ENCODE results near the gene PDXP. TPM values are rescaled to one million over a fixed set of nuclear protein-coding genes. Genes with fewer than 3 reads are reported as not detected.

PDXP gene
- total RNA-seq, 1 experiment from 2014 or later: 14.5 TPM

- peak; percentile 92 for DNase-seq (ENCODE audit: low read depth)
These were observed 38.4 kb downstream of the PDXP start, which contains the start of gene TRIOBP for GRCh38 chr22:37696657-37697537. Gene TRIOBP (plus strand): TSS chr22:37697048. CDS start chr22:37701366, 4,318 bp downstream.

DNA sequence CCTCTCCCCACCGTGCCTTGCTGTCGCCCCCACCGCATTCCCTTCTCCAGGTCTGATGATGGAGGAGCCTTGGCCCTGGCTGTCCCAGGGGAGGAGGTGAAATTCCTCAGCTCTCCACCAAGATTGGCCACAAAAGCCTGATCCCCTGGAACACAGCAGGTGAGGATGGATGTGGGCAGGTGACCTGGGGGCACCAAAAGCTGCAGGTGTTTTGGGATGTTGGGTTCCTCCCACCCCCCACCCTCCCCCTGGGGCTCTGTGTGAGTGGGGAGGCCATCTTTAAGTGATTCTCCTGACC is 39.0 kb downstream of the PDXP start:
- no peak for DNase-seq (ENCODE audit: low read depth)

GRCh38 chr22:37701141-37701786 is 42.7 kb downstream of the PDXP start:
- no peak for DNase-seq (ENCODE audit: low read depth)

DNA sequence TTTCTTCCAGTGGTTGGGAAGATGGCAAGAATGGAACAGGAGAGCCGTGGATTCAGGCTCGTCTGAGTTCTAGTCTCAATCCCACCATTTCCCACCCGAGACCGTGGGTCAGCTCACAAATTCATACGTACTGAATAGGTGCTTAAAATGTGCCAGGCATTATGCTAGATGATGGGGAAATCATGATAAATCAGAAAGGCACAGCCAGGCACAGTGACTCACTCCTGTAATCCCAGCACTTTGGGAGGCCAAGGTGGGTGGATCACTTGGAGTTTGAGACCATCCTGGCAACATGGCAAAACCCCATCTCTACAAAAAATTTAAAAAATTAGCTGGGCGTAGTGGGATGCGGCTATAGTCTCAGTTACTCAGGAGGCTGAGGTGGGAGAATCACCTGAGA is 45.4 kb downstream of the PDXP start:
- no peak for DNase-seq (ENCODE audit: low read depth)

DNA sequence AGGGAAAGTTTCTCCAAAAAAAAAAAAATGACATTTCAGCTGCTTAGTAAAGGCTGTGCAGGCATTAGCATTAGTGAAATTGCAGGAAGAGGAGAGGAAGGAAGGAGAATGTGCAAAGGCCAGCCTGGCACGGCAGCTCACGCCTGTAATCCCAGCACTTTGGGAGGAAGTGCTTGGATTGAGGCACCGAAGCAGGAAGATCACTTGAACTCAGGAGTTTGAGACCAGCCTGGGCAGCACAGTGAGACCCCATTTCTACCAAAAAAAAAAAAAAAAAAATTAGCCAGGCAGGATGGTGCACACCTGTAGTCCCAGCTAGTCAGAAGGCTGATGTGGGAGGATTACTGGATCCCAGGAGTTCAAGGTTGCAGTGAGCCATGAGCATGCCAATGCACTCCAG is 46.1 kb downstream of the PDXP start:
- no peak for DNase-seq (ENCODE audit: low read depth)

DNA sequence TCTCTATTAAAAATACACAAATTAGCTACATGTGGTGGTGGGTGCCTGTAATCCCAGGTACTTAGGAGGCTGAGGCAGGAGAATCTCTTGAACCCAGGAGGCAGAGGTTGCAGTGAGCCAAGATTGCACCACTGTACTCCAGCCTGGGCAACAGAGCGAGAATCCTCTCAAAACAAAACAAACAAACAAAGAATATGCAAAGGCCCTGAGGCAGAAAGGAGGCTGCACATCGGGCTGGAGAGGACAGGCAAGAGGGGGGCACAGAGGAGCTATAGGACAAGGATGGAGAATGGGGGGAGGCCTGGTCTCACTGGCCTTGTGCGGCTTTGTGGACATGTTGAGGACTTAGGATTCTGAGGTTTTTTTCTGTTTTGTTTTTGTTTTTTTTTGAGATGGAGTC is 46.7 kb downstream of the PDXP start:
- no peak for DNase-seq (ENCODE audit: low read depth)

GRCh38 chr22:37708580-37709444 is 50.3 kb downstream of the PDXP start:
- no peak for DNase-seq (ENCODE audit: low read depth)

- DNase-seq (ENCODE audit: low read depth): no peak
These were observed 50.9 kb downstream of the PDXP start for GRCh38 chr22:37709445-37709765.

DNA sequence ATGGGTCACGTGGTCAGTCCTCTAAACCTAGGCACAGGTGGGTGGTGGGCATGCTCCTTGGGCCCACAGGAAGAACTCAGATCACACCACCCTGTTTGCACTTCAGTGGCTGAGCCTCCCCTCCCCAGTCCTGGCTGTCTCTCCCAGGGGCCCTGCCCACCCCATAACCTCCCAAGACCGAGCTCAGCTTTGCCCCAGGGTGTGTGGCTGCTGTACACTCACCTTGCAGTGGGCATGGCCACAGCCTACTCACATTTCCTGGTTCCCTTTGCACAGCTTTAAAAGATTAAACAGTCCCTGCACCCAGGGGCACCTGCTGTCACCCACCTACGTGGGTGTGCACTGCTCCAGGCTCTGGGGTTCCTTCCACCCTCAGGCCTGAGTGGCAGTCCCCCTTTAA is 52.2 kb downstream of the PDXP start:
- no peak for DNase-seq (ENCODE audit: low read depth)

DNA sequence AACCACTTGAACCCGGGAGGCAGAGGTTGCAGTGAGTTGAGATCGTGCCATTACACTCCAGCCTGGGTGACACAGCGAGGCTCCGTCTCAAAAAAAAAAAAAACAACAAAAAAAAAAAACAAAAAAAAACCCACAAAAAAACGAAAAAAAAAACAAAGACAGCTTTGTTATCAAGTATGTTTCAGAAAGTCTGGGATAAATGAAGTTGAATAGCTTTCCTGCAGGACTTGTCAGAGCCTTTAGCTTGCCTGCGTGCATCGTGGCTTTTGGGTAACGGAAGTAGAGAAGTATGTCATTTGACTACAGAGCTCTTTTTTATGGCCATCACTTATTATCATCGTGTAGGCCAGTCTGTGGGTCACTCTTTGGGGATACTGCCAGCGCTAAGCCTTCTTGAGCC is 53.0 kb downstream of the PDXP start:
- DNase-seq (ENCODE audit: low read depth): no peak

DNA sequence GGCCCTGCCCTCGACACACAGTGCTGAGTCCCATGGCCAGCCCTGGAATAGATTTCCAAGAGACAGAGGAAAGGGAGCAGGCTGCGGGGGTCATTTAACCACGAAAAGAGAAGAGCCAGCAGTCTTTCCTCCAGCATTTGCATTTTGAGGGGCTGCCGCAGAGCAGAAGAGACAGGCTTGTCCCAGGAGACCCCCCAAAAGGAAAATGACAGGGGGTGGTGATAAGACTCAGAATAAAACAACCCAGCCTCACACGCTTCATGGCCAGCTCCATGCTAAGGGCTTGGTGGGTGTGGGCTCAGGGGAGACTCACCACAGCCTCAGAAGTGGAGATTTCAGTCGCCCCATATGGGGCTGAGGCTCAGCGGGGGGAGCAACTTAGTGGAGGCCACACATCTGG is 55.2 kb downstream of the PDXP start:
- DNase-seq (ENCODE audit: low read depth): no peak

DNA sequence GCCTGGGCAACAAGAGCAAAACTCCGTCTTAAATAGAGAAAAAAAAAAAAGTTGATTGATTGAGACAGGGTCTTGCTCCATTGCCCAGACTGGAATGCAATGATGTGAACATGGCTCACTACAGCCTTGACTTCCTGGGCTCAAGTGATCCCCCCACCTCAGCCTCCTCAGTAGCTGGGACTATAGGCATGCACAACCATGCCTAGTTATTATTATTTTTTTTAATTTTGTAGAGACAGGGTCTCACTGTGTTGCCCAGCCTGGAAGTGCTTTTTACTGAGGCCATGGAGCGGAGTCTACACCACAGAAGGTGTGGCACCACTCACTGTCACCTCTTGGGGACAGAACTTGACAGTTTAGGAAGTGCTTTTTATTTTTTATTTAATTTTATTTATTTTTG is 56.1 kb downstream of the PDXP start:
- no peak for DNase-seq (ENCODE audit: low read depth)

DNA sequence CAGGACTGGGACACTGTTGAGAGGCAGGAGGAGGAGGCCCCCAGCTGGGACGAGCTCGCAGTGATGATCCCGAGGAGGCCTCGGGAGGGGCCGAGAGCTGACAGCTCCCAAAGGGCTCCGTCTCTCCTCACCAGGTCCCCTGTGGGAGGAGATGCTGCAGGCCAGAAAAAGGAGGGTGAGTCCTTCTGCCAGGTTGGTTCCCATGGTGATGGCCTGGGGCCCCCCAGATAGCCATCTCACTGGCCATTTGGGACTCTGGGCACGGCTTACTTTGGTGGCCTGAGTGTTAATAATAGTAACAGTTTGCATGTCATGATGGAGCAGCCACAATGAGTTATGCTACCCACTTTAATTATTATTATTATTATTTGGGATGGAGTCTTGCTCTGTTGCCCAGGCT is 57.2 kb downstream of the PDXP start:
- DNase-seq (ENCODE audit: low read depth): no peak

Other genes starting within 250 kb of the PDXP start
- gene ELFN2, start 231.2 kb upstream of the PDXP start, total RNA-seq (2014; rRNA removed; shearing (Covaris generic)): under 0.01 TPM in 1 of 2 replicates, not detected in the other
- not detected in 2 replicates for gene MFNG, start 172.3 kb upstream of the PDXP start, total RNA-seq (2014; rRNA removed; shearing (Covaris generic))
- gene CARD10, start 139.3 kb upstream of the PDXP start, total RNA-seq (2014; rRNA removed; shearing (Covaris generic)): 3.5 and 3.6 TPM in 2 replicates
- gene CDC42EP1, start 98.2 kb upstream of the PDXP start, total RNA-seq (2014; rRNA removed; shearing (Covaris generic)): 18.4 and 19.7 TPM in 2 replicates
- not detected in 2 replicates for gene LGALS2, start 78.6 kb upstream of the PDXP start, total RNA-seq (2014; rRNA removed; shearing (Covaris generic))
- gene GGA1, start 49.9 kb upstream of the PDXP start, total RNA-seq (2014; rRNA removed; shearing (Covaris generic)): 29.7 and 31.3 TPM in 2 replicates
- 11.3 and 19.9 TPM in 2 replicates for gene SH3BP1, start 19.1 kb upstream of the PDXP start, total RNA-seq (2014; rRNA removed; shearing (Covaris generic))
- gene LGALS1, start 16.9 kb downstream of the PDXP start, total RNA-seq (2014; rRNA removed; shearing (Covaris generic)): 7,179 and 7,611 TPM in 2 replicates
- gene NOL12, start 27.6 kb downstream of the PDXP start, total RNA-seq (2014; rRNA removed; shearing (Covaris generic)): 28.8 and 39.6 TPM in 2 replicates
- 68.2 and 102 TPM in 2 replicates for gene TRIOBP, start 38.3 kb downstream of the PDXP start, total RNA-seq (2014; rRNA removed; shearing (Covaris generic))
- gene GCAT, start 149.2 kb downstream of the PDXP start, total RNA-seq (2014; rRNA removed; shearing (Covaris generic)): 15.1 and 24.4 TPM in 2 replicates
- gene GALR3, start 164.7 kb downstream of the PDXP start, total RNA-seq (2014; rRNA removed; shearing (Covaris generic)): not detected in 2 replicates
- 26.0 and 26.8 TPM in 2 replicates for gene ANKRD54, start 185.6 kb downstream of the PDXP start, total RNA-seq (2014; rRNA removed; shearing (Covaris generic))
- gene EIF3L, start 190.7 kb downstream of the PDXP start, total RNA-seq (2014; rRNA removed; shearing (Covaris generic)): 299 and 374 TPM in 2 replicates
- gene MICALL1, start 247.6 kb downstream of the PDXP start, total RNA-seq (2014; rRNA removed; shearing (Covaris generic)): 8.4 and 12.8 TPM in 2 replicates

Measured in RPMI7951 (cell line).